Measurements from ENCODE around the gene HDGFL1.

The HDGFL1 gene

DNA sequence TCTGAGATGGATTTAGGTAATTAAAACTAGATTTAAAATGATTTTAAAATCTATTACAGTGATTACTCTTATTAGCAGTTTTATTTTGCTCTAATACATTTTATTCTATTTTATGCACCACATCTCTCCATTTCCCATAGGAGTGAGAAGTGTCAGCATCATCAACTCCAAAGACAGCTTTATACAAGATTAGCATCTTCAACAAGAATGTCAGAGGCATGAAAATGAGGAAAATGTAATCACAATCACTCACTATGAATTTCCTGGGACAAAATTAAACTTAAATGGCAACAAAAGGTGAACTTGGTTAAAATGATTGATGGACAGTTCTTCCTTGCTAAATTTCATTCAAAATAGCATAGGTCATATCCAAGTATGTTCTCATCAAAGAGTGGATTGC lies 19.8 kb downstream of the HDGFL1 start:
- DNase-seq (ENCODE audit: low spot score), result no peak

DNA sequence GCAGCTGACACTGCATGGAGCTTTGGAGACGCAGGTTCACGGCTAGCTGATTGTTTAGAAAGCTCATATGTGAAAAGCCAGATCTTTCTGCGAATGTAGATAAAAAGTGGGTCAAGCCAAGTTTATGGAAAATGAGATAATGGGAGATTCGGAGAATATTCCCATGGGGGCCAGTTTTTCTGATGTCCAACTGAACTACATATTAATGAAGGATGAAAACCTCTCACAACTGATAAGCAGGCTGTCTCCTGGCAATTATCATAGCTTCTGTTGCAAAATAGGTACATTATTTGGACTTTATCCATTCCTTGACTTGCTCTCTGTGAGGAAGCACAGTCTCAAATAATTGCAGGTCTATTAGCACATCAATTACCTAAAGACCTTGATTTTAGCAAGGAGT lies 21.1 kb downstream of the HDGFL1 start:
- peak; percentile 28 for DNase-seq (ENCODE audit: low spot score)

DNA sequence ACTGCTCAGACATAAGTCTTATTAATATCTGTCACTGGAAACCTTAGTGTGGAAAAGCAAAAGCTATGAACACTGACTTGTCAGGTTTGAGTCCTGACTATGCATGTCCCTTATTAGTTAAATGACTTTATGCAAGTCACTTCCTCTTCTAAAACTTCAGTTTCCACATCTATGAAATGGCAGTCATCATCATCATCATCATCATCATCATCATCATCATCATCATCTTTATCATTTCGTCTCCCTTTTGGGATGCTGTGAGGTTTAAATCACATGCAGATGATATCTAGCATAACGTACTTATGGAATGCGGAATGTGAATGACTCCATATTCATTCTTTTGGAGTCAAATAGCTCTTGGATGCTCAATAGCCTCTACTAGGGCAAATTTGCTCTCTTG lies 24.5 kb downstream of the HDGFL1 start:
- no peak for DNase-seq (ENCODE audit: low spot score)

DNA sequence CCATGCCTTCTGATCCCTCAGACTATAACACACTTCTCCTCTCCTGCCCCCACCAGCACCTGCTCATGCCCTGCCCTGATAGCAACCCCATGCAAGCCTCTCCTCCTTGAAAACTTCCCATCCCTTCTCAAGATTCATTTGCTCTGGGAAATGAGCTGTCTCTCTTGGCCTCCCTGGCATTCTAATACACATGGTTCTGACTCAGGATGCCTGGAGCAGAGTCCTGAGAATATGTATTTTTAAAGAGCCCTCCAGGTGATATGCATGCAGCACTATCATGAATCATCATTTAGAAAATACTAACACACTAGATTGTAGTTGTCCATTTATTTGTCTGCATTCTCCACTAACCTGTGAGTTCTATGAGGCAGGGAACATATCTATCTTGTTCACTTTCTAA lies 26.6 kb downstream of the HDGFL1 start:
- DNase-seq (ENCODE audit: low spot score), result no peak

DNA sequence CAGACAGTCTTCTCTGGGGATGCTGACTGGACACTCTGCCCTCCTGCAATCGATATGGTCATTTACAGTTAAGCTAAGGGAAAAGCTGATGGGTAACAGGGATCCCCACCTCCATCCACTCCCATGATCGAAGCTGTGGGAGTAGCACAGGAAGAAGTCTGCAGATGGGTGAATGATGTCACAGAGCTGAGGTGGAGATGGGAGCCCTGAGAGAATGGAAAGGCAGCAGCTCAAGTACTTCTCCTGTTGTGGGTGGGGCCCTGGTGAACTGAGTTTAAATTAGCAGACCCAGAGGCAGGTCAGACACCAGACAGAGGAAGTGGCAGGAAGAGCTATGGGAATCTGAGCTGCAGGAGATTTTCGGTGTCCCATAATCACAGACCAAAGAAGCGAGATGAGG lies 29.0 kb downstream of the HDGFL1 start:
- no peak for DNase-seq (ENCODE audit: low spot score)

DNA sequence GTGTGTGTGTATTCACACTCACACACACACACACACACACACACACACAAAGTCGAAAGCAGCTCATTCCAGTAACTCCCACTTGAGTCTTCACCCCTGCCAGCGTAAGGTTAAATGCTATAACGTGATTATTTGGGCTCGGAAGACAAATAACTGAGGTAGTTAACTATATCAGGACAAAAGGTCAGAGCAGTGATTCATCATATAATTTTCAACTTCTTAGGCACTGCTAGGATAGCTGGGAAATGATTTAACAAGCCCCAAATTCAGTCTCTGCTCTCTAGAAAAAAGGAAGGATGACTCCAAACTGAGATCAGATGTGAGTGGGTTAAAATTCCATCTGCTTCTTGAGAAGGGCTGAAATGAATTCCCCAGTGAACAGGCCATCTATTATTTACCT lies 30.7 kb downstream of the HDGFL1 start:
- no peak for DNase-seq (ENCODE audit: low spot score)

DNA sequence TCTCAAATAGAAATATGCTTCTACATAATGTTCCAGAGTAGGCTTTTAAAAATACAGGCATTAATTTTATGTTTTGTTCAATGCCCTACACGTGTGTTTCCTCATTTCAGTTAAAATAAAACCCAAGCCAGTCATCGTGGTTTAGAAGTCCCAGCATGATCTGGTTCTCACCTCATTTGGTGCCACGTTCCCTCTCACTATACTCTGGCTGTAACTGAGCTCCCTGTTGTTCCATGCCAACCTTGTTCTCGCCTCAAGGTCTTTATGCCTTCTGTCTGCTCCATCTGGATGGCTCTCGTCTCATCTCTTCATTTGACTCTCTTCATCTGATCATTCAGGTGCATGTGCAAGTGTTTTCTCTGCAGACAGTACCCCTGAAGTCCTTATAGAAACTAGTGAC lies 32.6 kb downstream of the HDGFL1 start:
- DNase-seq (ENCODE audit: low spot score), result no peak

DNA sequence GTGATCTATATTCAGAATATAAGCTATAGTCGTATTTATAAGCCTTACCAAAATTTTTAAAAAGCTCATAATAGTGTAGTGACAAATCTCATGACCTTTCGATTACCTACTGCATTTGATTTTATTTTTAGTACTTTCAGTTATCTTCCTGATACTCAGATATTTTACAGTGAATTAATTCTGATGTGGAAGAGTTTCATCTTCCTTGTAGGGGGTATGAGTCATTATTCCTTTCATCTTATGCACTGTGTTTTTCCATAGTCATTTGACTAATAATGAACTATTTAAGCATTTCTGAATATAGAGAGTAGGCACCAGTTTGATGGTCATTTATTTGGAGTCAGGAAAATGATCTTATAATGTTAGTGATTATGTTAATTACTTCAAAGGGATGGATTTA lies 36.4 kb downstream of the HDGFL1 start:
- DNase-seq (ENCODE audit: low spot score), result no peak

DNA sequence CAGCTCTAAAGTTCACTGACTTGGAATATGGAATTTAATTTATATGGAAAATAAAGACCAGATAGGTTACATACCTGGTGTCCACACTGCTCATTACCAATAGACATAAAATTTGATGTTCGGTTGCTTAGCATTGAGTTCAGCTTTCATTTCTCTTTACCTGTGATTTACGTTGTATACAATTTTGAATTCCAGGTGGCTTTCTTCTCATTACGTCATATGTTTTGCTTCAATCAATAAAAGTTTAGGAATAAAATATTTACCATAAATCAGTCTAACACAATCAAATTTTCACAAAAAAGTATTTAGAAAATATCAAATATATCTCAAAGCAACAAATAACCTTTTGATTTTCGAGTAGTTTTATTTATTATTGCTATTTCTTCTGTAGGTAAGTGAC lies 40.8 kb downstream of the HDGFL1 start:
- no peak for DNase-seq (ENCODE audit: low spot score)

DNA sequence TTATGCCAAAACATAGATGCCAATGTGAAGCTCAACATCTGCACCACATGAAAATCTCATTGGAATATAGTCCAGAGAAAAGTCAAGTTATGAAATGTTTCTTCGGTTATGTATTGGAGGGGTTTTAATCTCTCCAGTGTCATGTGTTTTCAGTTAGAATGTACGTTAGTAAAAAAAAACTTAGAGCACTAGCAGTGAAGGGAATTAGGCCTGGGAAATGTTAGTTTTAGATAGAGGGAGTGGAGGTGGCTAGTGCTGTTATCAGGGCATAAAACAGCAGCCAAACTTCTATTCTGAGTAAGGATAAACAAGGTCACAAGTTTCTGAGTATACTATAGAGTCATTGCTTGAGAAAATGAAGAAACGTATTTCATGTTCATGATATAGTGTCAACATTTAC lies 42.9 kb downstream of the HDGFL1 start:
- no peak for DNase-seq (ENCODE audit: low spot score)

DNA sequence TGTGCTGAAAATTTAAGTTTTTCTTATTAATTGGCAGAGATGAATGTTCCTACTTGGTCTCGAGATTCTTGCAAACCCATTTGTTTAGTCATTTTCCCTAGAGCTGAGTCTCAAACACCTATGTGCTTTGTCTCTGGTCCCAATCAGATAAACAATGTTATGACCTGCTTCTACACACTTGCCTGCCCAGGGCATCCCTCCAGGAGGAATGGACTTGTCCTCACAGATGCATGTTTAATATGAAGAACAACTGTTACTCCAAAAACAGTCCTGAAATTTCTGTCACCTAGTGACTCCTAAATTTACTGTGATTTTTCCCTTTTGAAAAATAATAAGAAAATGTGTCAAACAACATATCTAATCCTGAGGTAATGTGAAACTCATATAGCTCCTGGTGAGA lies 43.7 kb downstream of the HDGFL1 start:
- no peak for DNase-seq (ENCODE audit: low spot score)

DNA sequence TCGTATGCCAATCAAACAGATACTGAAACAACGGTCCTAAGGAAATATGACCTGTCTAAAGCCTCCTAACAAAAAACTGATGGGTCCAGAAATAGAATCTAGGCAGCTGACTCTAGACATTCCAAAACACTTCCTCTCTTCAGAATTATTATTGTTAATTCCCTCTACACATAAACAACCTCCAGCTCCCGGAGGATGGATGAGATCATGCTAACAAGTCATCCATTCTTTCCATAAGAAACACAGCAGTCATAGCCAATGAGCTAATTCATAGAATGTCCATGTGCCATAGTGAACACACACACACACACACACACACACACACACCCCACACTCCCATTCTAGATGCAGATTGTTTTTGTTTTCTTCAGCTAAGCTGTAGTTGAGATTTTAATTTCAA lies 44.3 kb downstream of the HDGFL1 start:
- no peak for DNase-seq (ENCODE audit: low spot score)

DNA sequence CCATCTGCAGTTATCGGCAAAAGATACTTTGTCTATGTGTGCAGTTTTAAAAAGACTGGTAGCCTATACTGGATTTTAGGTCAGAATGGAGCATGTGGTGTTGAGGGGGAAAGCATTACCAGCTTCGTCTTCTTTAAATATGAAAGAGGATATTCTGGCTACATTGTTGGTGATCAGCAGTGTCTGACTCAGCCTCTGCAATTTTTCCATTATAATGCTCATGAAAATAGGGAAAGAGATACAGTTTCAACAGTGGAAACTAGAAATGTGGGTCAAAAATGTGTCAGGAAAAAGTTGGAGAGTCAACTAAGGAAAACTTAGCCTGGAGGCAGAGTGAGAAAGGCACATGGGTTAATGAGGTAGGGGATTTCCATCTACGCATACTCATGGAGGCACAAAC lies 45.2 kb downstream of the HDGFL1 start:
- DNase-seq (ENCODE audit: low spot score), result no peak

DNA sequence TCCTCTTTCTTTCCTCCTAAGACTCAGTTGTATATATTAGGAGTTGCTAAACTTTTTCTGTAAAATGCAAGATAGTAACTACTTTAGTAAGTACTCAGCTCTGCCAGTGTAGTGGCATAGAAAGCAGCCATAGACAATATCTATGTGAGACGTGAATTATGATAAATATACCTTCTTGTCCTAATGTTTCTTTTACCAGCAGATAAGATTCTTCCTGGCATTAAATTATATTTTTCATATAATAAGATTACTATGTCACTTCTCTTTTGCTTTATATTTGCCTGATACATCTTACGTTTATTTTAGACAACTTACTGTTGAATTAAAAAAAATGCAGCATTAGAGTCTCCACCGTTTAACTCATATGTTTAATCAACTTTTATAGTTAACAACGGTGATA lies 51.7 kb downstream of the HDGFL1 start:
- peak; percentile 15 for DNase-seq (ENCODE audit: low spot score)
